Neuronal stem cell (in vitro differentiated cells): ENCODE results near the gene NTRK3.

ENCODE experiments used
- DNase-seq: peaks from one replicate; pipeline ENCODE4 v3.0.0-alpha.2; 2013; ENCODE audit warnings: low spot score
- H2AFZ ChIP-seq: one replicate; pipeline ENCODE4 v1.6.1; 2013; ENCODE audit warnings: mild to moderate bottlenecking, low read length, inconsistent platforms
- H2AK5ac ChIP-seq: 2 replicates; pipeline ENCODE4 v1.6.1; 2013; ENCODE audit warnings: low read depth, mild to moderate bottlenecking, inconsistent platforms, low read length, moderate library complexity, mixed read lengths
- H2BK120ac ChIP-seq: 2 replicates; pipeline ENCODE4 v1.6.1; 2013; ENCODE audit warnings: low read depth, mild to moderate bottlenecking, inconsistent platforms, low read length, moderate library complexity, mixed read lengths
- H2BK12ac ChIP-seq: one replicate; pipeline ENCODE4 v1.6.1; 2013; ENCODE audit warnings: low read length, inconsistent platforms
- H2BK15ac ChIP-seq: 2 replicates; pipeline ENCODE4 v1.6.1; 2013; ENCODE audit warnings: mild to moderate bottlenecking, low read length, inconsistent platforms, mixed read lengths
- H2BK5ac ChIP-seq: one replicate; pipeline ENCODE4 v1.6.1; 2013; ENCODE audit warnings: inconsistent platforms, mild to moderate bottlenecking, low read length, moderate library complexity
- H3K14ac ChIP-seq: one replicate; pipeline ENCODE4 v1.6.1; 2013; ENCODE audit warnings: low read length, inconsistent platforms
- H3K18ac ChIP-seq: 2 replicates; pipeline ENCODE4 v1.6.1; 2013; ENCODE audit warnings: low read length, inconsistent platforms
- H3K23ac ChIP-seq: 2 replicates; pipeline ENCODE4 v1.6.1; 2013; ENCODE audit warnings: low read depth, mild to moderate bottlenecking, mixed read lengths, low read length, inconsistent platforms; ENCODE audit not compliant: poor library complexity
- H3K27ac ChIP-seq: replicated peaks from 3 replicates; pipeline ENCODE4 v1.5.1; 2013; ENCODE audit warnings: low read length, inconsistent platforms
- H3K27me3 ChIP-seq, 3 experiments: 2 replicates each; pipeline ENCODE4 v1.6.1; 2013; ENCODE audit warnings: low read length in 3 of 3, mild to moderate bottlenecking in 2 of 3, inconsistent platforms in 1 of 3, low read depth in 1 of 3, mixed read lengths in 1 of 3, moderate library complexity in 1 of 3; ENCODE audit not compliant: control insufficient read depth in 3 of 3, insufficient read depth in 3 of 3
- H3K36me3 ChIP-seq, 2 donors: replicated peaks in 1 of 2; 2 replicates each; pipeline ENCODE4 v1.6.1; 2013; ENCODE audit warnings: low read length in 2 of 2; ENCODE audit not compliant: control insufficient read depth in 2 of 2, insufficient read depth in 2 of 2
- H3K4ac ChIP-seq: 2 replicates; pipeline ENCODE4 v1.6.1; 2013; ENCODE audit warnings: inconsistent platforms, mild to moderate bottlenecking, low read length, moderate library complexity
- H3K4me1 ChIP-seq, 2 donors: 1 replicate in 1 of 2; 2 replicates in 1 of 2; pipeline ENCODE4 v1.6.1; 2013; ENCODE audit warnings: low read length in 2 of 2, low read depth in 1 of 2; ENCODE audit not compliant: control insufficient read depth in 2 of 2, insufficient read depth in 1 of 2
- H3K4me2 ChIP-seq: one replicate; pipeline ENCODE4 v1.6.1; 2013; ENCODE audit warnings: mild to moderate bottlenecking, low read length, inconsistent platforms; ENCODE audit not compliant: insufficient read depth, poor library complexity, severe bottlenecking
- H3K4me3 ChIP-seq, 2 donors: 2 replicates each; pipeline ENCODE4 v1.5.1; 2013; ENCODE audit warnings: low read length in 2 of 2, mild to moderate bottlenecking in 2 of 2, inconsistent platforms in 1 of 2, moderate library complexity in 1 of 2
- H3K79me1 ChIP-seq: one replicate; pipeline ENCODE4 v1.6.1; 2013; ENCODE audit warnings: low read depth, mild to moderate bottlenecking, inconsistent platforms, low read length, moderate library complexity
- H3K9ac ChIP-seq: one replicate; pipeline ENCODE4 v1.6.1; 2013; ENCODE audit warnings: mild to moderate bottlenecking, low read depth, low read length, inconsistent platforms; ENCODE audit not compliant: poor library complexity
- H3K9me3 ChIP-seq, 2 donors: replicated peaks in 1 of 2; 2 replicates each; pipeline versions ENCODE3 to v1.6.1; 2013; ENCODE audit warnings: low read length in 2 of 2, mild to moderate bottlenecking in 2 of 2, inconsistent platforms in 1 of 2, low read depth in 1 of 2, mixed read lengths in 1 of 2, moderate library complexity in 1 of 2; ENCODE audit not compliant: control insufficient read depth in 2 of 2, insufficient read depth in 1 of 2
- H4K8ac ChIP-seq: one replicate; pipeline ENCODE4 v1.6.1; 2013; ENCODE audit warnings: low read depth, mild to moderate bottlenecking, inconsistent platforms, low read length, moderate library complexity
- H4K91ac ChIP-seq: one replicate; pipeline ENCODE4 v1.6.1; 2013; ENCODE audit warnings: low read length, low read depth, mild to moderate bottlenecking, inconsistent platforms; ENCODE audit not compliant: poor library complexity
- WGBS, 2 donors: extraction: QIAGEN DNeasy Blood & Tissue Kit; methylation state at CpG; one replicate each; pipeline ENCODE4 v1.1.7; 2013; ENCODE audit warnings: missing lambda C conversion rate in 2 of 2, mixed read lengths in 1 of 2; ENCODE audit not compliant: insufficient read length in 2 of 2, insufficient replicate concordance in 1 of 2; ENCODE audit errors: extremely low coverage in 2 of 2; 5-methylcytosine and 5-hydroxymethylcytosine counted together

NTRK3 gene

DNA sequence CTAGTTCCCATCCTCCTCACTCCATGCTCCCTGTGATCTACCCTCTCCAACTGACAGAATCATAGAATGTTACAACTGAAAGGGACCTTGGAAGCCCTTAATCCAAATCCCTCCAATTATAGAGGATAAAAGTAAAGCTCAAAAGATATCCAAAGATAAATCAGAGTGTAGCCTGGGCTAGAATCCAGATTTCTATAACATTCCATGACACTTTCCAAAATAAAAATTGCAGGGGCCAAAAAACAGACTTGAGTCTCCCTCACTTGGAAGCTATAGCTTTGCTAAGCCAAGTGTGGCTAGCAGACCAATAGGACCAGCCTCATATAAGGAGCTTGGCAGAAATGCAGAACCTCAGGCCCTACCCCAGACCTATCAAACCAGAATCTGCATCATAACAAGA, 148.1 kb downstream of the NTRK3 start:
- Histone ChIP-seq H2BK15ac (no peak overlapping the region), H2BK120ac (no peak overlapping the region), H3K9me3 (no peaks in the 10 kb centered on the region), H3K4me1 (no peaks in the 10 kb centered on the region), H3K9ac (no peak overlapping the region), H3K36me3 (no peaks in the 10 kb centered on the region), H2BK12ac (no peak overlapping the region), H3K14ac (no peak overlapping the region), H3K4me3 (no peak overlapping the region), H3K27me3 (no peaks in the 10 kb centered on the region), H2AFZ (no peak overlapping the region), H3K27ac (no peak overlapping the region), H3K4me2 (no peak overlapping the region), H4K91ac (no peak overlapping the region), H3K23ac (no peak overlapping the region), H2BK5ac (no peak overlapping the region), H3K79me1 (no peaks in the 10 kb centered on the region), H3K4ac (no peak overlapping the region), H2AK5ac (no peak overlapping the region), H3K18ac (no peak overlapping the region), H4K8ac (no peak overlapping the region)
- no peak for DNase-seq

GRCh38 chr15:88106074-88106473, 150.5 kb downstream of the NTRK3 start:
- H3K9ac ChIP-seq, result no peak overlapping the region
- H4K8ac ChIP-seq, result no peak overlapping the region
- no peak overlapping the region for H2BK120ac ChIP-seq
- H4K91ac ChIP-seq, result no peak overlapping the region
- no peak for DNase-seq
- no peak overlapping the region for H3K18ac ChIP-seq
- H2BK12ac ChIP-seq, result no peak overlapping the region
- H3K4me1 ChIP-seq, result no peaks in the 10 kb centered on the region
- no peaks in the 10 kb centered on the region for H3K27me3 ChIP-seq
- no peak overlapping the region for H3K4ac ChIP-seq
- no peak overlapping the region for H3K4me3 ChIP-seq
- no peaks in the 10 kb centered on the region for H3K36me3 ChIP-seq
- no CpG with 5 or more reads among the region's 6 CpGs for WGBS, 2 donors
- H3K4me2 ChIP-seq, result no peak overlapping the region
- H3K79me1 ChIP-seq, result no peaks in the 10 kb centered on the region
- no peak overlapping the region for H3K23ac ChIP-seq
- H3K27ac ChIP-seq, result no peak overlapping the region
- no peak overlapping the region for H2BK5ac ChIP-seq
- no peak overlapping the region for H3K14ac ChIP-seq
- no peak overlapping the region for H2AFZ ChIP-seq
- H2AK5ac ChIP-seq, result no peak overlapping the region
- H2BK15ac ChIP-seq, result no peak overlapping the region
- no peaks in the 10 kb centered on the region for H3K9me3 ChIP-seq

- Histone ChIP-seq H2BK5ac (no peak overlapping the region), H3K9me3 (no peaks in the 10 kb centered on the region), H3K4me3 (no peak overlapping the region), H2BK120ac (no peak overlapping the region), H3K18ac (no peak overlapping the region), H2AFZ (no peak overlapping the region), H4K91ac (no peak overlapping the region), H3K23ac (no peak overlapping the region), H3K14ac (no peak overlapping the region), H2BK12ac (no peak overlapping the region), H3K79me1 (no peaks in the 10 kb centered on the region), H2BK15ac (no peak overlapping the region), H3K4me1 (no peaks in the 10 kb centered on the region), H2AK5ac (no peak overlapping the region), H3K4ac (no peak overlapping the region), H3K27me3 (no peaks in the 10 kb centered on the region), H3K27ac (no peak overlapping the region), H3K4me2 (no peak overlapping the region), H3K9ac (no peak overlapping the region), H3K36me3 (no peaks in the 10 kb centered on the region), H4K8ac (no peak overlapping the region)
- DNase-seq, result no peak
- no CpG with 5 or more reads among the region's 3 CpGs for WGBS, 2 donors
Measured at GRCh38 chr15:88104357-88104756, 152.2 kb downstream of the NTRK3 start.

- H3K18ac ChIP-seq, result no peak overlapping the region
- no peak overlapping the region for H2BK120ac ChIP-seq
- no peaks in the 10 kb centered on the region for H3K9me3 ChIP-seq
- H3K4me3 ChIP-seq, result no peak overlapping the region
- no peak overlapping the region for H4K91ac ChIP-seq
- no peak overlapping the region for H2AK5ac ChIP-seq
- no peaks in the 10 kb centered on the region for H3K36me3 ChIP-seq
- DNase-seq, result no peak
- no peak overlapping the region for H3K27ac ChIP-seq
- no peaks in the 10 kb centered on the region for H3K79me1 ChIP-seq
- no peak overlapping the region for H3K23ac ChIP-seq
- H3K27me3 ChIP-seq, result no peaks in the 10 kb centered on the region
- H2BK12ac ChIP-seq, result no peak overlapping the region
- no peak overlapping the region for H2BK5ac ChIP-seq
- no peak overlapping the region for H3K4ac ChIP-seq
- H3K14ac ChIP-seq, result no peak overlapping the region
- H4K8ac ChIP-seq, result no peak overlapping the region
- no peak overlapping the region for H2BK15ac ChIP-seq
- no peak overlapping the region for H3K4me2 ChIP-seq
- H3K9ac ChIP-seq, result no peak overlapping the region
- no peaks in the 10 kb centered on the region for H3K4me1 ChIP-seq
- no peak overlapping the region for H2AFZ ChIP-seq
- no CpG with 5 or more reads among the region's 2 CpGs for WGBS, 2 donors
Measured at GRCh38 chr15:88100181-88100580, 156.4 kb downstream of the NTRK3 start.
